ENCODE measurements around the gene RAD9A.
A peak's percentile ranks its signal among the peaks of the same experiment; 100 is the strongest.
"Not testable (repeated sequence)": the region's sequence is repeated elsewhere in the genome, so short reads cannot be mapped to it uniquely, and the experiment has no call there.

Gene RAD9A

DNA sequence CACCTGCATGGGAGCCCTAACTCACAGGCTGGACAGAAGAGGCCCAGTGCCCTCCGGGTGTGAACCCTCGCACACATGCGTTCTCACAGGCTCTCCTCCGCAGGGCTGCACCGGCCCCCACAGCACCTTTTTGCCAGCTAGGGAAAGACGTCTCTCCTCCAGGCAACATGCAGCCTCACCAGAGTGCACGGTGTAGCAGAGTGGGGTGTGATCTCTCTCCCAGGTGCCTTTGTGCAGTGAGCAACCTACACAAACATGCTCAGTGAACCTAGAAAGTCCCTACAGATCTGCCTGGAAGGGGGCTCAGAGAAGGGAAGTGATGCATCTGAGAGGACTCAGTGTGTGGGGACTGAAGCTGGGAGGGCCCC is 20.0 kb downstream of the RAD9A start:
- no peak for DNase-seq

DNA sequence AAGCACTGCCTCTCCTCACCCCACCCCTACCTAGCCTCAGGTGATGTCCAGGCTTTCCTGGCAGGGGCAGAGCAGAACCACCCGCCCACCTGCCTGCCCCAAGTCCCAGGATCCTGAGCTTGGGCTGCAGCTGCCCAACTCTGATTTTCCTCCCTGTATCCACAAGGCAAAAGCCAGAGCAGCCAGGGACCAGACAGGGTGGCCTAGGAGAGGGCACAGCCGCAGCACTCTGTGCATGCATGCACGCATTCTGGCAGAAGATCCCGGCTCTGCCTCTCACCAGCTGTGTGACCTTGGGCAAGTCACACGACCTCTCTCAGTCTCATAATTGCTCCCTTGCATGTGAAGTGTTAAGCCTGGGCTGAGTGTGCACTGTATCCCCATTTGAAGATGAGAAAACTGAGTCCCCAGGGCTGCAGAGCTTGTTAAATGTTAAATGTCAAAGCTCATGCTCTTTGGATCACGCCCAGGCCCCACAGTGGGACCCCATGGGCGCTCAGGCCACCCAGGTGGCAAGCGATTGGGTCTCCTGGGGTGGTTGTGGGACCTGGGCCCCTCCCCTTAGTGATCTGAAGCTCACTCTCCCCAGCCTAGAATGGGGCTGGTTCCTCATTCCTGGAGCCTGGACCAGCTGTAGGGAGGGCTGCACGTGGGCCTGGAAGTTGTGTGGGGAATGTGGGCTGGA is 20.9 kb downstream of the RAD9A start:
- no peak for DNase-seq

DNA sequence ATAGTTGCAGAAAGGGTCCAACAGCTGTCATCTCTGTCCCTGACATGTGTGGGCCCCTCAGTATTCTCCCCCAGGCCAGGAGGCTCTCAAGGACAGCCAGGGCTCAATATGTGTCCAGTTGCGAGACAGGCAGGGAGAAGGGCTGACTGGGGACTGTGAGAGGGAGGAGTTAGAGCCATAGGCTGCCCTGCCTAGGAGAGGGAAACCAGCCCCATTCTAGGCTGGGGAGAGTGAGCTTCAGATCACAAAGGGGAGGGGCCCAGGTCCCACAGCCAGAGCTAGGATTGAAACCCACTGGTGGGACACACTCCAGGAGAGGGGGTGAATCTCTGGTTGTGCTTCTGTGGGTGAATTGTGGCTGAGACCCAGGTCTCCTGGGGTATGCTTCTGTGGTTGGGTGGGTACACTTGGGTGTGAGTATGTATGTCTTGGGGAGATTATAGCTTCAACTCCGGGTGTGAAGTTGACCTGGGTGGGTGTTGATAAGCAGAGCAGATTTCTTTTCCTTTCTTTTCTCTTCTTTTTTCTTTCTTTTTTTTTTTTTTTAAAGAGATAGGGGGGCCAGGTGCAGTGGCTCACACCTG is 21.6 kb downstream of the RAD9A start:
- DNase-seq, result no peak

DNA sequence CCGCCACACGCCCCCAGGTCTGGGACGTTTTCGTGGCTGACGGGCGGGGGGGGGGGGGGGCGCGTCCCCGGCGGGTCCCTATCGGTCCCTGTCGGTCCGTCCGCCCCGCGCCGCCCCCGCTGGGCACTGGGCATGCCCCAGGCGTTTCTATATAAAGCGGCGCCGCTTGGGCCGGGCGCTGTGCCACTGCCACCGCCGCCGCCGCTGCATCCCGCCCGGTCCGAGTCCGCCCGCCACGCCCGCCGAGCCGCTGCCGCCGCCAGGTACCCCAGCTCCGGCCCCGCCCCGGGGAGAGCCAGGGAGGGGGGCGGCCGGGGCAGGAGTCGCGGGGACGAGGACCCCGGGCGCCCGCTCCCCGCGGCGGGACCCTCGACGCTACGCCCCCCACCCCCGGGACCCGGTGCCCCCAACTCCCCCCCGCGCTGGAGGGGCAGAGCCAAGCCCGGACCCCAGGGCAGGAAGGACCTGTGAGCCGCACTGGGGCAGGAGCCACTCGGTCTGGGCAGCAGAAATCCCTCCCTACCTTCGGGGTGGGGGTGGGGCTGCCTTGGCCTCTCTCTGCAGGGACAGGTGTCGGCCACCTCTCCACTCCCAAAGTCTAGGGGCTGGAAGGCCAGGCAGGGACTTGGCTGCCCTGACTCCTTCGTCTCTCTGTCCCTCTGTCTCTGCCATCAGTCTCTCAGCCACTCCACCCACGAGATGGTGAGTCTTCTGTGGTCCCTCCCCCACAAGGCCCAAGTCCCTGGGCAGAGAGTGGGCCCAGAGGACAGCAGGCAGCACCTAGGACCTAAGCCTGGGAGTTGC is 23.9 kb downstream of the RAD9A start, which contains the start of gene CARNS1:
TSS of gene CARNS1 (plus strand) at position 178 of the 804 bp plus-strand sequence. CDS start at position 700, 522 bp downstream.
- no peak for DNase-seq

DNA sequence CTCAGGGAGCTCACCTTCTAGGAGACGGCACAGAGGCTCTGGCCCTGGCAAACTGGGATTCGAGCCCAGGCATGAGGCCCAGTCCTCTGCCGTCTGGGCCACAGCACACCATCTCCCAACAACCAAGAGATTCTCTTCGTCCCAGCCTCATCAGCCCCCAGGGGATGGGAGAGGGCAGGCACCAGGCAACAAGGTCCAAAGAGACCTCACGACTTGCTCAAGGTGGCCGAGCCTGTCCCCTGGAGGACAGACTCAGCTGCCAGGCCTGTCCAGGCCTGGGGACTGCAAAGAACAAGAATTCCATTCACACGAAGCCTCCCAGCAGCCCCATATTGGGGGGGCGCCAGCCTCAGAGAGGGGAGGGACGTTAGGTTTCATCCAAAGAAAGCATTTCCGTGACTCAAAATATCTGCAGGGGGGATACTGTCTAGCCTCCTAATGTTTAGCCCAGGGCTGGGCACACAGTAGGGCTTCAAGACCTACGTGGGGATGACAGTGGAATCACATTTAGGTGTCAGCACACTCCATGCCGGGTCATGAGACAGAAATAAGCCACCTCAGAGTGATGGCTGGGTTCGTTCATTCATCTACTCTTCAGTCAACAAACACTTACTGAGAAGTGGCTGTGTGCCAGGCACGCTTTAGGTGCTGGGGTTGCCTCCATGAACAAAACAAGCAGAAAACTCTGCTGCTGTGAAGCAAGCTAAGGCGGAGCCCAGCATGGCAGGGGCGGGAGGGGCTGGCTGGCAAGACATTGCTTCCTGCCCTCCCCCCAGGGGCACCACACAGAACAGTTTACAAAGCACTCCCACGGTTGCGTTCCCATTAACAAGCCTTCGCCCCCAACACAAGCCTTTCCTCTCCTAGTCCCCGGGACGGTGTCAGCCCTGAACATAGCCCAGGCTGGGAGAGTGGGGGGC is 24.9 kb downstream of the RAD9A start:
- DNase-seq, result no peak

DNA sequence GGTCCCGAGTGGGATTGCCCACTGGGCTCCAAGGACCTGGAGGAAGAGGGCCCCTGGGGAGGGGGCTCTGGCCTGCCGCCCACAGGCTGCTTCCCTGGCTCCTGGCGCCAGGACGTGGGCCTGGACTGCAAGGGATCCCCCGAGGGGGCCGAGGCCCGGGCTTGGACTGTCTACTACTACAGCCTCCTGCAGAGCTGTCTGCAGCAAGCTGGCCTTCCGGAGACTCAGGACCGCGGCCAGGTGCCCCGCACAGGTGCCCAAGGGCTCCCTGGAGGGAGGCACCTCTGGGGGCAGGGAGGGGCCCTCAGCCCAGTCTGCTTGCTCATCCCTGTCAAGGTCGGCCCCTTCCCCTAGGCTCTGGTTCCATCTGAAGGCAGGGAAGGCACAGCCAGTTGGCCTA is 25.6 kb downstream of the RAD9A start:
- no peak for DNase-seq

DNA sequence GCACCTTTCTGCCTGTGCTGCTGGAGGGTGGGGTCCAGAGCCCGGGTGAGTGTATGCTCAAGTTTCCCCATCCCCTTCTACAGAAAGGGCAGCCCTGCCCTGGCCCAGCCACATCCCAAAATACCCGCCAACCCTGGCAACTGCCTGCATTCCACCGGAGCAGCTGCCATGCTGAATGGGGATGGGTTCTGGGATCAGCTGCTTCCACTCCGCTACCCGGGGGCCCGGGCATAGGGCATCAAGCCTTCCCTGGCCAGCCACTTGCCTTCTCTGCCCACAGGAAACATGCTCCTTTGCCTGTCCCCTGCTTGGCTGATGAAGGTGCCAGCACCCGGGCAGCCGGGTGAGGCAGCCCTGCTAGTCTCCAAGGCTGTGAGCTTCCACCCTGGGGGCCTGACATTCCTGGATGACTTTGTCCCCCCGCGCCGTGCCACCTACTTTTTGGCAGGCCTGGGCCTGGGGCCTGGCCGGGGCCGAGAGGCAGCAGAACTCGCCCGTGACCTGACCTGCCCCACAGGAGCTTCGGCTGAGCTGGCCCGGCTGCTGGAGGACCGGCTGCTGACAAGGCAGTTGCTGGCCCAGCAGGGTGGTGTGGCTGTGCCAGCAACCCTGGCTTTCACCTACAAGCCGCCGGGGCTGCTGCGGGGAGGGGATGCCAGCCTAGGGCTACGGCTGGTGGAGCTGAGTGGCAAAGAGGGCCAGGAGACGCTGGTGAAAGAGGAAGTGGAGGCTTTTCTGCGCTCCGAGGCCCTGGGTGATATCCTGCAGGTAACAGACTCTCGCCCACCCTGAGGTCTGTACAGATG is 26.9 kb downstream of the RAD9A start:
- no peak for DNase-seq

DNA sequence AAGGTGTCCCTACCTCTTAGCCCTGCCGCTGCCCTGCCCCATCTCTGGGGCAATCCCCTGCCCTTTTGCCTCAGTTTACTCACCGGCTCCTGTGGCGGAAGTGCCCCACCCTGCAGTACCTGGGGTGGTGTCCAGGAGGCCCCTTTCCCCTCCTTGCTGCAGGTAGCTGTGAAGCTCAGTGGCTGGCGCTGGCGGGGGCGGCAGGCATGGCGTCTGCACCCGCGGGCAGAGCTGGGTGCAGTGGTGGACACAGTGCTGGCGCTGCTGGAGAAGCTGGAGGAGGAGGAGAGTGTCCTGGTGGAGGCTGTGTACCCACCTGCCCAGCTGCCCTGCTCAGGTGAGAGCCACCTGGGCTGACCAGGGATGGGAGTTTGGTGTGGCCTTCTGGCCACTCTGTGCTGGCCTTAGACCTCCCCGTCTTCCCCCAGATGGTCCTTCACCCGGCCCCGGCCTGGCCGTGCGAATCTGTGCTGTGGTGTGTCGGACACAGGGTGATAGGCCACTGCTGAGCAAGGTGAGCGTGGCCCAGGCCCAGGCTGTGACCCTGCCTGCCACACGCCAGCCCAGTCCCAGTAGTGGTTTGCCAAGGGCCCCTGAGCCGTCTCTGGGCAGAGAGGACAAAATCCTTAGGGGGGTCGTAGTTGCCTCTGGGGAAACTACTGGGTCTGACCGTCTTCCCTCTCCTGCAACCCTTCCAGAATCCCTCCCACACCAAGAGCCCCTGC is 27.7 kb downstream of the RAD9A start:
- DNase-seq, result no peak

DNA sequence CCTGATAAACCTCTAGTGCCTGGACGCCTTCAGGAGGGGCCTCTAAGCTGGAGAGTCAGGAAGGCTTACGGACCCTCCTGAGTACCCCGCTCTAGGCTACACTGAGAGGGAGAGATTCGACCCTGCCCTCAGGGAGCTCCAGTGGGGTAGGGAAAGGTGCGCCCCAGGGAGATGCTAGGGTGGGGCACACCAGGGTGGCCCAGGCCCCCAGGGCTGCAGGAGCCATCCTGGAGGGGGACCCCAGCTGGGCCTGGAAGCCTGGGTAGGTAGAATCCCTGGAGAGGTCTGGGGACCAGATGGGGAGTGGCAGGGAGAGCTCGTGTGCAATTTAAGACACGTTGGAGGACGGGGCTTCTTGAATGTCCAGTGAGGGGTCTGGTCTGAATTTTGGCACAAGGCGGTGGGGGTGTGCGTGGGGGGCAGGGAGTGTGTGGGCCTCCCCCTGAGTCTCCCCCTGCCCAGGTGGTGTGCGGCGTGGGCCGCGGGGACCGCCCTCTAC is 28.4 kb downstream of the RAD9A start:
- no peak for DNase-seq

DNA sequence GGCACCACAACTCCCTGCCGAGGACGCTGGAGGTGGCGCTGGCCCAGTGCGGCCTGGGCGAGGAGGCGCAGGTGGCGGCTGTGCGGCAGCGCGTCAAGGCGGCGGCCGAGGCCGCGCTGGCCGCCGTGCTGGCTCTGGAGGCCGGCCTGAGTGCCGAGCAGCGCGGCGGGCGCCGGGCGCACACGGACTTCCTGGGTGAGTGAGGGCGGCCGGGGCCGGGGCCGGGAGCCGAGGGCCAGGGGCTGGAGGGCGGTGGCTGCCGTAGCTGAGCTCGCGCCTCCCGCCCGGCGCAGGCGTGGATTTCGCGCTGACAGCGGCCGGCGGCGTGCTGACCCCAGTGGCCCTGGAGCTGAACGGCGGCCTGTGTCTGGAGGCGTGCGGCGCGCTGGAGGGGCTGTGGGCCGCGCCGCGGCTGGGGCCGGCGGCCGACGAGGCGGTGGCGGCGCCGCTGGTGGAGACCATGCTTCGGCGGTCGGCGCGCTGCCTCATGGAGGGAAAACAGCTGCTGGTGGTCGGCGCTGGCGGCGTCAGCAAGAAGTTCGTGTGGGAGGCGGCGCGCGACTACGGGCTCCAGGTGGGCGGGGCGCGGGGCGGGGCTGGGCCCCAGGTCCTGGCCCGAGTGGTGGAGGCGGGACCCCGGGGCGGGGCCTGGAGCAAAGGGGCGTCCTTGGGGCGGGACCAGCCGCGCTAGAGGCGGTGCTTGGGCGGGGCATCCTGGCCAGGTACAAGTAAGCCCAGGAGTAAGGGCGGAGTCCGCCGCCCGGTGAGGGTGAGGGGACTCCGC is 29.1 kb downstream of the RAD9A start:
- peak; percentile 66 for DNase-seq

DNA sequence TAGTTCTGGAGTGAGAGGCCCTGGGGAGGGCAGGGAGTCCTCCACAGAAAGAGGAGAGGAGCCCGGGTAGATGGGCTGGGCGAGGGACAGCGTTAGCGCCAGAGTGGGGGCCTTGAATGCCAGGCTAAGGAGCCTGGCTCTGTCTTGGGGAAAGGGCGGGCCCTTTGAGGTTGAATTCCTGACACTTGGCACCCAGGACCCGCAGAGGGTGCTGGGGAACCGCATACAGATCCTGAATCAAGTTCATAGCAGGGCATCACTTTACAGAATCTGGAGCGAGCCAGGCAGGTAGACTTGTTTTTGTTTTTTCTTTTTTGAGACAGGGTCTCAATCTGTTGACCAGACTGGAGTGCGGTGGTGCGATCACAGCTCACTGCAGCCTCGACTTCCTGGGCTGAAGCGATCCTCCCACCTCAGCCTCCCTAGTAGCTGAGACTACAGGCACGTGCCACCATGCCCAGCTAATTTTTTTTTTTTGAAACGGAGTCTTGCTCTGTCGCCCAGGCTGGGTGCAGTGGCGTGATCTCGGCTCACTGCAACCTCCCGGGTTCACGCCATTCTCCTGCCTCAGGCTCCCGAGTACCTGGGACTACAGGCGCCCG is 29.7 kb downstream of the RAD9A start:
- DNase-seq, result no peak

DNA sequence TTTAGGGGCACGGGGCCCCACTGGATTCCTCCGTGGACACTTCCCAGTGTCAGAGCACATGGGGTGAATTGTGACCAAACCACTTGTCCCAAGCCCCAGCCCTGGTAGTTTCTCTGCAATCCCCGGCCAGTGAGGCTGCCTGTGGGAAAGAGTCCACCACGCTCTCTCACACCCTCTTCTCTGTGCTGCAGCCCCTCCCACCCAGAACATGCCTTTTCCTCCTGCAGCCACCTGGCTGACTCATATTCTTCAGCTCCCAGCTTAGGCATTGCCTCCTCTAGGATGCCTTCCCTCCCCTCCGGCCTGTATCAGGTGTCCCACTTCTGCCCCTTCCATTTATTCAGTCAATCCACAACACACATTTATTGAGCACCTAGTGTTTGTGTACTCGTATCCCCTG is 31.1 kb downstream of the RAD9A start:
- no peak for DNase-seq

DNA sequence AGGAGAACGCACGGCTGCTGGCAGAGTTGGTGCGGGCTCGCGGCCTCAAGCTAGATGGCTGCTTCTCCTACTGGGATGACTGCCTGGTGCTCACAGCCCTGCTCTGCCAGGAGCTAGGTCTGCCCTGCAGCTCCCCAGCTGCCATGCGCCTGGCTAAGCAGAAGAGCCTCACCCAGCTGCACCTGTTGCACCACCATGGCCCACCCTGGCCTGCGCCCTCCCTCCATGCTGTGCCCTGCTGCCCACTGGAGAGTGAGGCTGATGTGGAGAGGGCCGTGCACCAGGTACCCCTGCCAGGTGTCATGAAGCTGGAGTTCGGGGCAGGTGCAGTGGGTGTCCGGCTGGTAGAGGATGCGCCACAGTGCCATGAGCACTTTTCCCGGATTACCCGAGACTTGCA is 31.7 kb downstream of the RAD9A start:
- DNase-seq, result no peak

DNA sequence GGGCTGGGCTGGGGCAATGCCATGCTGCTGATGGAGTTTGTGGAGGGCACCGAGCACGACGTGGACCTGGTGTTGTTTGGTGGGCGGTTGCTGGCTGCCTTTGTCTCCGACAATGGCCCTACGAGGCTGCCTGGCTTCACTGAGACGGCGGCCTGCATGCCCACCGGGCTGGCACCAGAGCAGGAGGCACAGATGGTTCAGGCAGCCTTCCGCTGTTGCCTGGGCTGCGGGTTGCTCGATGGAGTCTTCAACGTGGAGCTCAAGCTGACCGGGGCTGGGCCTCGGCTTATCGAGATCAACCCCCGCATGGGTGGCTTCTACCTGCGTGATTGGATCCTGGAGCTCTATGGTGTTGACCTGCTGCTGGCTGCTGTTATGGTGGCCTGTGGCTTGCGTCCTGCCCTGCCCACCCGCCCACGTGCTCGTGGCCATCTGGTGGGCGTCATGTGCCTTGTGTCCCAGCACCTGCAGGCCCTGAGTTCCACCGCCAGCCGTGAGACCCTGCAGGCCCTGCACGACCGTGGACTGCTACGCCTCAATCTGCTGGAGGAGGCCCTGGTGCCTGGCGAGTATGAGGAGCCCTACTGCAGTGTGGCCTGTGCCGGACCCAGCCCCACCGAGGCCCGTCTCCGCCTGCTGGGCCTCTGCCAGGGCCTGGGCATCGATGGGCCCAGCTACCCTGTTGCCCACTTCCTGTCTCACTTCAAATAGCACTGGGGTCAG is 32.3 kb downstream of the RAD9A start:
- DNase-seq, result no peak

DNA sequence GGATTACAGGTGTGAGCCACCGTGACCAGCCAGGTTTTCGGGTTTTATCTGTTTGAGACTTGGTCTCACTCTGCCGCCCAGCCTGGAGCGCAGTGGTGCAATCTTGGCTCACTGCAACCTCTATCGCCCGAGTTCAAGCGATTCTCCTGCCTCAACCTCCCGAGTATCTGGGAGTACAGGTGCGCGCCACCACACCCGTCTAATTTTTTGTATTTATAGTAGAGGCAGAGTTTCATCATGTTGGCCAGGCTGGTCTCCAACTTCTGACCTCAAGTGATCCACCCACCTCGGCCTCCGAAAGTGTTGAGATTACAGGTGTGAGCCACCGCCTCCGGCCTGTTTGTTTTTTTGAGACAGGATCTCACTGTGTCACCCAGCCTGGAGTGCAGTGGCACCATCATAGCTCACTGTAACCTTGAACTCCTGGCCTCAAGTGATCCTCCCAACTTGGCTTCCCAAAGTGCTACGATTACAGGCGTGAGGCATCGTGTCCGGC is 35.6 kb downstream of the RAD9A start:
- not testable (repeated sequence) for DNase-seq

DNA sequence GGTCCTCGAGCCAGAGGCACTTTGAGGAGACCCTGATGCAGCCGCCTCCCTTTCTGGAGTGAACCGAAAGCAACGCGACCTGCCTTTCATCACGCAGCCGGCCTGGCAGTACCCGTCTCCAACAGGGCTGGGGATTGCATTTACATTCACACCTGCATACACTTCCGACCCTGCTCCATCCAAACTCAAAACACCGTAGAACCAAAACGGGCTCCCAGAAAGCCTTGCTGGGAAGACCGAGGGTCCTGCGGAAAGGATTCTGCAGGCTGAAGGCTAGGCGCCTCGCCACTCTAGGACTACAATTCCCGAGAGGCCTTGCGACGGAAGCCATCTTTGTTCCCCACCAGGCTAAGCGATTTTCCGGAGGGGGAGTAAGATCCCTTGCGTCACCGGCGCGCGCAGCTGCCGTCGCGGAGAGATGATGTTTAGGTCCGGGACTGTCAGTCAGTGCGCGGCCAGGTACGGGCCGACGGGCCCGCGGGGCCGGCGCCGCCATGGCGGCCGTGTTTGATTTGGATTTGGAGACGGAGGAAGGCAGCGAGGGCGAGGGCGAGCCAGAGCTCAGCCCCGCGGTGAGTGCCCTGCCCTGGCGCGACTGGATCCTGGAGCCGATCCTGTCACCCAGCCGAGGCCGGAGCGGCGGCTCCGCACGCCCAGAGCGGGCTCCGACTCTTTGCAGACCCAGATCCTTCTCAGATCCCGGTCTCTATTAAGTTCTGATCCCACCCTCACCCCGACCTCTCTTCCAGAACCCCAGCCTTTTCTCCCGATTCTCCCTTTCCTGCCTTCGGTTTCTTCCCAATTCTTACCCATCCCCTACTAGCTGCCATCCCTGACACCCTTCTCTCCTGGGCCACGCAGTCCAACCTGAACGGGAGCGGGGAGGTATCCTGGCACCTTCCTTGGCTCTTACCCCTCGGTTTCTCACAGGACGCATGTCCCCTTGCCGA is 36.5 kb downstream of the RAD9A start, which contains the start of gene RPS6KB2:
TSS of gene RPS6KB2 (plus strand) at position 443 of the 950 bp plus-strand sequence. CDS start at position 495, 52 bp downstream.
- peak; percentile 89 for DNase-seq

DNA sequence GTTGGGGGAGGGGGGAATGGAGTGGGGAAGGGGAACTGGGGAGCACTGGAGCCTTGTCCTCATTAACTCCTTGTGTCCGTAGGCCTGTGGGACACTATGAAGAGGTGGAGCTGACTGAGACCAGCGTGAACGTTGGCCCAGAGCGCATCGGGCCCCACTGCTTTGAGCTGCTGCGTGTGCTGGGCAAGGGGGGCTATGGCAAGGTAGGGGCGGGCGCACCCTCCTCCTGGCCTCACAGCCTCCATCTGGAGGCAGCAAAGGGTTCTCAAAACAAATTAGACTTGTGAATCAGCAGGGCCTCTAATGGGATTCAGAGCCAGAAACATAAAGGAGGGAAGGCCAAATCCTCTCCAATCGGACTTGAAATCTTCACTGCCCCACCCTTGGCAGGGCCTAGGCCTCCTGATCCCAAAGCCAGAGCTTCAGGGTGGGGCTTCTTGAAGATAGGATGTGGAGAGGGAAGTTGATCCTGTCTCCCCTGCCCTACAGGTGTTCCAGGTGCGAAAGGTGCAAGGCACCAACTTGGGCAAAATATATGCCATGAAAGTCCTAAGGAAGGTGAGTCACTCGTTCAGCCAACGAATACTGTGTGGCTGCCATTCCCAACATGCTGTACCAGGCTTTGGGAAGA is 37.4 kb downstream of the RAD9A start:
- no peak for DNase-seq
